GM13977 (cell line): Measurements from ENCODE around the gene JADE2.

ENCODE experiments used
- DNase-seq: peaks from one replicate; pipeline ENCODE4 v3.0.0; 2012; ENCODE audit warnings: low spot score
- CTCF ChIP-seq: IDR thresholded peaks from 2 replicates; pipeline ENCODE4 v1.5.1; 2012; ENCODE audit warnings: mild to moderate bottlenecking, control low read depth; ENCODE audit not compliant: insufficient read depth; ENCODE audit errors: extremely low read depth, missing control alignments
- in situ Hi-C: fragments of 300-500 bp; cut with MboI; formaldehyde crosslinking; loops from one replicate; pipeline ENCODE4 v1.12.0; 2022; ENCODE audit warnings: low sequenced_read_pairs, low pct_unique_long_range_greater_than_20kb, mixed read lengths, inconsistent platforms; ENCODE audit not compliant: unreplicated experiment

The JADE2 gene

GRCh38 chr5:134547579-134547978, 22.1 kb downstream of the JADE2 start:
- no peak for TF ChIP-seq CTCF
- no peak for DNase-seq
- in situ Hi-C loops, result no loop called here

GRCh38 chr5:134547999-134548658, 22.7 kb downstream of the JADE2 start:
- in situ Hi-C loops, result no loop called here
- DNase-seq, result no peak
- no peak for TF ChIP-seq CTCF

- in situ Hi-C loops, result no loop called here
These were observed 24.2 kb downstream of the JADE2 start for GRCh38 chr5:134549714-134550113.

GRCh38 chr5:134550271-134551214, 25.1 kb downstream of the JADE2 start:
- TF ChIP-seq CTCF, result no peak
- in situ Hi-C loops, result no loop called here
- DNase-seq, result no peak

More at GRCh38 chr5:134549714-134550113, 24.2 kb downstream of the JADE2 start:
- no peak for TF ChIP-seq CTCF
- no peak for DNase-seq

- in situ Hi-C loops, result no loop called here
- no peak for DNase-seq
These were observed 26.4 kb downstream of the JADE2 start for GRCh38 chr5:134551901-134552300.

More at GRCh38 chr5:134551901-134552300, 26.4 kb downstream of the JADE2 start:
- no peak for TF ChIP-seq CTCF
